Measurements from ENCODE around the gene SLC29A1. TPM values are rescaled to one million over a fixed set of nuclear protein-coding genes. Genes with fewer than 3 reads are reported as not detected.

The SLC29A1 gene
- total RNA-seq, 2 donors from 2014 or later = 18.5 to 58.9 TPM

DNA sequence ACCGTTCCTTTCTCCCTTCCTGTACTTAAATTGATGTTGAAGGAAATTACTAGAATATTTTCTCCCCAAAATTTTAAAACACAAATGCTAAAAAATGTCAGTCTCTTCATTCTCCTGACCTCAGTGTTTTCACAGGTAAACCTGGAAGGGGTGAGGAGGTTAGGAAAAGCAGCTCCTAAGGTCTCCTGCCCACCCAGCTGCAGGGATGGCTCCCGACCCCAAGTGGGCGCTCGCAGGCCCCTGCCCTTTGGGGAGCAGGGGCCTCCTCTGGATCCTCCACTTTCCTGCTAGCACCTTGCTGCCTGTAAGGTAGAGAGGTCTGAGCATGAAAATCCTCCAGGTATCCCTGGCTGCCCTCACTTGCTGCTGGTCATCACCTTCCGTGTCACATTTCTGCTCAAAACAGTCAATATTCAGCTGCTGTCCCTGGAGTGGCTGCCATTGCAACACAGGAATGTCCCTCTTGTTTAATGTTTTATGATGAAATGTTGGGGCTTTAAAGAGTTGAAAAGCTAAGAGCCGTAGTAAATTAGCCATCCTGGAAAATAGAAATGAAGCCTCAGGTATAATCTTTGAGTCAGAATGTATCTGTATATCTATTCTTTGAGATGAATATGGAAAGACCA lies 12.6 kb downstream of the SLC29A1 start:
- Histone ChIP-seq H3K36me3 (no peaks in the 10 kb centered on the region), H3K9me3 (no peaks in the 10 kb centered on the region), H3K4me3 (no peak overlapping the region), H3K27ac (no peak overlapping the region), H3K4me1 (replicated peaks) (peaks cover 15% of the 10 kb centered on the region), H3K27me3 (replicated peaks; ENCODE audit: insufficient read depth) (no peaks in the 10 kb centered on the region)
- intact Hi-C loops (cut with DNase I) = loop anchor here (2.0 kb wide), 1 partner anchor 17 kb away; no protein-coding TSS in a partner anchor
- 87% methylated on average over 6 of the region's 6 CpGs for WGBS
- DNase-seq (ENCODE audit: low spot score) = no peak
- TF ChIP-seq, protein P1, sequence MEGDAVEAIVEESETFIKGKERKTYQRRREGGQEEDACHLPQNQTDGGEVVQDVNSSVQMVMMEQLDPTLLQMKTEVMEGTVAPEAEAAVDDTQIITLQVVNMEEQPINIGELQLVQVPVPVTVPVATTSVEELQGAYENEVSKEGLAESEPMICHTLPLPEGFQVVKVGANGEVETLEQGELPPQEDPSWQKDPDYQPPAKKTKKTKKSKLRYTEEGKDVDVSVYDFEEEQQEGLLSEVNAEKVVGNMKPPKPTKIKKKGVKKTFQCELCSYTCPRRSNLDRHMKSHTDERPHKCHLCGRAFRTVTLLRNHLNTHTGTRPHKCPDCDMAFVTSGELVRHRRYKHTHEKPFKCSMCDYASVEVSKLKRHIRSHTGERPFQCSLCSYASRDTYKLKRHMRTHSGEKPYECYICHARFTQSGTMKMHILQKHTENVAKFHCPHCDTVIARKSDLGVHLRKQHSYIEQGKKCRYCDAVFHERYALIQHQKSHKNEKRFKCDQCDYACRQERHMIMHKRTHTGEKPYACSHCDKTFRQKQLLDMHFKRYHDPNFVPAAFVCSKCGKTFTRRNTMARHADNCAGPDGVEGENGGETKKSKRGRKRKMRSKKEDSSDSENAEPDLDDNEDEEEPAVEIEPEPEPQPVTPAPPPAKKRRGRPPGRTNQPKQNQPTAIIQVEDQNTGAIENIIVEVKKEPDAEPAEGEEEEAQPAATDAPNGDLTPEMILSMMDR (IDR thresholded peaks at IDR 0.05) = no peak
- TF ChIP-seq POLR2AphosphoS5 (IDR thresholded peaks at IDR 0.05) (no peak), POLR2A (IDR thresholded peaks at IDR 0.05) (no peak)

DNA sequence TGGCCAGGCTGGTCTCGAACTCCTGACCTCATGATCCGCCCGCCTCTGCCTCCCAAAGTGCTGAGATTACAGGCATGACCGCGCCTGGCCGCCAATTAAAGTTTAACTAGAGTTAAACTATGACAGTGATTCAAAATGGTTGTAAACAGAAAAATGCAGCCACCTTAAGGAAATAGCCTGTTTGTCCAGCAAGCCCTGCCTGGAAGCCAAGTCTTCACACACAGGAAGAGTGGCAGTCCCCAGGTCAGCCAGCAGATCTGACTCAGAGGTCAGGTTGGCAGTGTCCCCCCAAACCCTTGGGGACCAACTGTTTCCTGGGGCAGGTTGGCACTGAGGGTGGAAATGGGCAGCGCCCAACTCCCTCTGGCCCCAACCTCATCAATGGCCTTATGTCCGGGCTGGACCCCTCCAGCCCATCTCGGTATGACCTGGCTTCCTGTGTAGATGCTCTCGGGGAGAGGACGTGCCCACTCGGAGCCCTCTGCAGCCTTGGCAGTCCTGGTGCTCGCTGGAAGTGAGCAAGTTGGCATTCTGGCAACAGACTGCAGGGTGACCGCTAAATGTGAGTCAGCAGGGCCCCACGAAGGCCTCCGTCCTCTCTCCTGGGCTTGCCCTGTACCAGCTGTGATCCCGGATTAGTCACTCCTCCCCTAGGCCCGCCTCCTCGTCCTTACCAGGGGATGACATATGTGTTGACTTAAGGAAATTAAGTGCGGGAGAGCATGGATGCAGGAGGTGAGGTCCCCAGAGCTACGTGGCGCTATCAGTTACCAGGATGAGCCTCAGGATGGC lies 13.8 kb downstream of the SLC29A1 start:
- Histone ChIP-seq H3K36me3 (no peaks in the 10 kb centered on the region), H3K27me3 (replicated peaks; ENCODE audit: insufficient read depth) (no peaks in the 10 kb centered on the region), H3K9me3 (no peaks in the 10 kb centered on the region), H3K27ac (peak overlapping the region; percentile 97 to 98), H3K4me3 (peak overlapping the region; percentile 58 to 62), H3K4me1 (replicated peaks) (peaks cover 15% of the 10 kb centered on the region)
- 21% methylated on average over 22 of the region's 22 CpGs for WGBS
- DNase-seq (ENCODE audit: low spot score) = peak; percentile 93
- TF ChIP-seq, protein P1 (IDR thresholded peaks at IDR 0.05) = no peak
- TF ChIP-seq POLR2AphosphoS5 (IDR thresholded peaks at IDR 0.05) = peak; percentile 89
- peak; percentile 93 for TF ChIP-seq POLR2A (IDR thresholded peaks at IDR 0.05)
- intact Hi-C loops (cut with DNase I) = loop anchor here (2.0 kb wide), 1 partner anchor 18 kb away; no protein-coding TSS in a partner anchor

DNA sequence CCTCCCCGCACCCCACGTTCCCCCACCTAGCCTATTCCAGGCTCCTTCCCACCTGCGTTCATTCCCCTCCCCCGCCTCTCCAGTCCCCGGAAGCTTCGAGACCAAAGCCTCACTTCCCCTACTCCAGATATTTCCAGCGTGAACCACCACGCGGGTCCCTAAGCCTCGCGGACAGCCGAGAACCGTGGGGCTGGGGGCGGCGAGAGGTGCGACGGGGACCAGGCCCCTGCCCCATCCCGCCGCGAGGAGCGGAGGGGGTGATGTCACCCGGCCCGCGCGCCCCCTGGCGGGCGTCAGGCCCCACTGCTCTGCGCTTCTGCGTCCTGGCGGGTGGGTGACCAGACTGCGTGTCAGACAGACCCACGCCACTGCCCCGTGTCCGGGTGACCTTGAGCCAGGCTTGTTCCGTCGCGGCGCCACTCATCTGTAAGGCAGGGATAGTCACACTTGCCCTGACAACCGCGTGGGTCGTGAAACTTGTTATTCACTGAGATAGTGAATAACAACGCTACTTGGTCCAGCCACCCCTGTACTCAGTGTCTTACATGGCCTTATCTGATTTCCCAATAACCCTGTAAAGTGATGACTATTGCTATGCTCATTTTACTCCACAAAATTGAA lies 14.5 kb downstream of the SLC29A1 start:
- Histone ChIP-seq H3K27me3 (replicated peaks; ENCODE audit: insufficient read depth) (no peaks in the 10 kb centered on the region), H3K4me3 (peak overlapping the region; percentile 58 to 62), H3K9me3 (no peaks in the 10 kb centered on the region), H3K36me3 (no peaks in the 10 kb centered on the region), H3K27ac (peak overlapping the region; percentile 97 to 98), H3K4me1 (replicated peaks) (peaks cover 15% of the 10 kb centered on the region)
- 3% methylated on average over 42 of the region's 42 CpGs for WGBS
- TF ChIP-seq POLR2AphosphoS5 (IDR thresholded peaks at IDR 0.05) = no peak
- TF ChIP-seq POLR2A (IDR thresholded peaks at IDR 0.05) = peak; percentile 6
- TF ChIP-seq, protein P1 (IDR thresholded peaks at IDR 0.05) = peak; percentile 97 to 99 (median 99)
- DNase-seq (ENCODE audit: low spot score) = peak; percentile 79
- intact Hi-C loops (cut with DNase I) = loop anchor here (2.0 kb wide), 1 partner anchor 19 kb away; no protein-coding TSS in a partner anchor

DNA sequence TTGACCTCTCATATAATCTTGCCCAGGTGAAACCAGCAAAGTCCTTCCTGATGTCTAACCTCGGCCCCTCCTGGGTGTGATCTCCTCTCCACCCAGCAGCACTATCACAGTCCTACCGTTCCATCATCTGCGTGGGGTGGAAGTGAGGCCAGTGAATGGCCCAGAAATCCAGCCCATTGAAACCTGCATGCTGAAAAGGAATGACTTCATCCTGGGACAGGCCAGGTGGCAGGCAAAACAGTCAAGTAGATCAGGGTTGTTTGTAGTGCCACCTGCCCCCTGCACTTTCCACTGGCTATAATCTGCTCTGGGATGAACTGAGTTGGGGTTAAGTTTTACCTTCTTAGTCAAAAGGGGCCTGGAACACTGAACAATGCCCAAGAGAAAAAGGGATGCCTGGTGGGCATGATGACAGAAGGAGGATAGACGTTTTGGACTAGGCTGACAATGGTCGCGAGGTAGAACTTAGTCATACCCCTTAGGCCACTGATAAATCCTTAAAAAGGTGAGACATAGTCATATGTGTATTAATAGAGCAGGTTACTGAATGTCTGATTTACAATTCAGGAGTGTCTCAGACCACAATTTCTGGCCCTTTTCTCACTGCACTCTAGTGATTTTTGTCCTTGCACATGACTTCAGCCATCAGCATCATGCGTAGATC lies 15.4 kb downstream of the SLC29A1 start:
- 88% methylated on average over 7 of the region's 7 CpGs for WGBS
- H3K27me3 ChIP-seq (replicated peaks; ENCODE audit: insufficient read depth) = no peaks in the 10 kb centered on the region
- TF ChIP-seq POLR2AphosphoS5 (IDR thresholded peaks at IDR 0.05) (no peak), POLR2A (IDR thresholded peaks at IDR 0.05) (no peak)
- TF ChIP-seq, protein P1 (IDR thresholded peaks at IDR 0.05) = no peak
- H3K27ac ChIP-seq = no peak overlapping the region
- H3K4me3 ChIP-seq = no peak overlapping the region
- DNase-seq (ENCODE audit: low spot score) = no peak
- peaks cover 15% of the 10 kb centered on the region for H3K4me1 ChIP-seq (replicated peaks)
- H3K36me3 ChIP-seq = no peaks in the 10 kb centered on the region
- H3K9me3 ChIP-seq = no peaks in the 10 kb centered on the region
- intact Hi-C loops (cut with DNase I) = no loop called here

All from prostate gland (tissue), 2 donors.